Measurements from ENCODE around the gene ANKRD6. TPM values are rescaled to one million over a fixed set of nuclear protein-coding genes. Genes with fewer than 3 reads are reported as not detected.

The ANKRD6 gene
- total RNA-seq, 2 experiments from 2014 or later = 2.4 to 7.0 TPM

DNA sequence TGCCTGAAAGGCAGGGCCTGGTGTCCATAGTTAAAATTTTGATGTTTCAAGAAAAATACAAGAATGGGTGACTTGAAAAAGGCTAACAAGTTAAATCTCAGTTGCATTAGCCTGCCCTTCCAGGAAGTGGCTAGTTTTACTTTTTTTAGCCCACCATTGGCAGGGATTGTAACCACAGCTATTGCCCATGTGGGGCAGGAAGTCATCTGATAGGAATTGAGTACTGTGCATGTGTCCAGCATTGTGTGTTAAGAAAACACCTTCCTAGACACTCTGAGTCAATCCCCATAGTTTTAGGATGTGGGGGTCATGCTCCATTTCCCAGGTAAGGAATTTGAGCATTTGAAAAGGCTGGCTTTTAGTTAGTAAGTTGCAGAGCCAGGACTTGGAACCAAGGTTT is 178.7 kb downstream of the ANKRD6 start:
- Histone ChIP-seq H3K27ac (ENCODE audit: low read depth, low read length, poor library complexity, severe bottlenecking) (no peak overlapping the region), H2AFZ (ENCODE audit: low read length) (no peak overlapping the region), H3K79me2 (ENCODE audit: insufficient read depth, low read depth, low read length) (no peaks in the 10 kb centered on the region), H3K4me2 (ENCODE audit: low read length) (0 out of 2 replicates have a peak overlapping the region, but pooled peaks have one; percentile 18), H3K36me3 (ENCODE audit: insufficient read depth, low read length) (no peaks in the 10 kb centered on the region), H3K4me3 (ENCODE audit: low read depth, low read length, poor library complexity, severe bottlenecking) (no peak overlapping the region), H3K4me1 (ENCODE audit: insufficient read depth, low read length, poor library complexity, severe bottlenecking) (peaks cover 26% of the 10 kb centered on the region), H3K9me2 (ENCODE audit: insufficient read depth, low read length) (no peaks in the 10 kb centered on the region), H4K20me1 (ENCODE audit: insufficient read depth, low read length) (no peaks in the 10 kb centered on the region), H3K9me3 (ENCODE audit: low read length) (no peaks in the 10 kb centered on the region)
- CTCF ChIA-PET (ENCODE audit: unreplicated experiment) = no interaction called here
- intact Hi-C loops (cut with micrococcal nuclease; ENCODE audit: unreplicated experiment) = loop anchor here (10.0 kb wide), 1 partner anchor 637 kb away; no protein-coding TSS in a partner anchor
- peak; percentile 28 for DNase-seq (ENCODE audit: low spot score)
- POLR2A ChIA-PET = interaction anchor here (0.8 kb wide), 1 partner anchor 8 kb away, joined by 3 read pairs; no protein-coding TSS in a partner anchor
- no TSS peak for BruUV-seq (replicated peaks)
- TF ChIP-seq EZH2phosphoT487 (IDR thresholded peaks at IDR 0.05; ENCODE audit: borderline replicate concordance, low read depth, low read length) = no peak
- TF ChIP-seq, protein P1, sequence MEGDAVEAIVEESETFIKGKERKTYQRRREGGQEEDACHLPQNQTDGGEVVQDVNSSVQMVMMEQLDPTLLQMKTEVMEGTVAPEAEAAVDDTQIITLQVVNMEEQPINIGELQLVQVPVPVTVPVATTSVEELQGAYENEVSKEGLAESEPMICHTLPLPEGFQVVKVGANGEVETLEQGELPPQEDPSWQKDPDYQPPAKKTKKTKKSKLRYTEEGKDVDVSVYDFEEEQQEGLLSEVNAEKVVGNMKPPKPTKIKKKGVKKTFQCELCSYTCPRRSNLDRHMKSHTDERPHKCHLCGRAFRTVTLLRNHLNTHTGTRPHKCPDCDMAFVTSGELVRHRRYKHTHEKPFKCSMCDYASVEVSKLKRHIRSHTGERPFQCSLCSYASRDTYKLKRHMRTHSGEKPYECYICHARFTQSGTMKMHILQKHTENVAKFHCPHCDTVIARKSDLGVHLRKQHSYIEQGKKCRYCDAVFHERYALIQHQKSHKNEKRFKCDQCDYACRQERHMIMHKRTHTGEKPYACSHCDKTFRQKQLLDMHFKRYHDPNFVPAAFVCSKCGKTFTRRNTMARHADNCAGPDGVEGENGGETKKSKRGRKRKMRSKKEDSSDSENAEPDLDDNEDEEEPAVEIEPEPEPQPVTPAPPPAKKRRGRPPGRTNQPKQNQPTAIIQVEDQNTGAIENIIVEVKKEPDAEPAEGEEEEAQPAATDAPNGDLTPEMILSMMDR (conservative IDR thresholded peaks at IDR 0.05; ENCODE audit: low read length) = no peak

DNA sequence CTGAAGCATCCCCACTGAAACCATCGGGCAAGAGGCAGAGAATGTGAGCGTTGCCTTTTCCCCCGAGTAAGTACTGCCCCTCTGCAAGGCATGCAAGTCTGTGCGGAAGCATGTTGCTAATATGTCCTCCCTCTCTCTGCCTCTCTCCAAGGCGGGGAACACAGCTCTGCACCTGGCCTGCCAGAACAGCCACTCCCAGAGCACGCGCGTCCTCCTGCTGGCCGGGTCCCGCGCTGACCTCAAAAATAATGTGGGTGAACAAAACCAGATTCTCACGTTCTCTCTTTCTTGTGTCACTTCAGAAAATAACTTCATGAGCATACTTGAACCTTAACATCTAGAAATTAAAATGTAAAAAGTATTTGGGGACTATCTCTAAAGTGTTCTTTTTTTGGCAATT is 179.2 kb downstream of the ANKRD6 start:
- Histone ChIP-seq H3K27ac (ENCODE audit: low read depth, low read length, poor library complexity, severe bottlenecking) (no peak overlapping the region), H3K4me2 (ENCODE audit: low read length) (no peak overlapping the region), H2AFZ (ENCODE audit: low read length) (no peak overlapping the region), H3K36me3 (ENCODE audit: insufficient read depth, low read length) (no peaks in the 10 kb centered on the region), H3K9me2 (ENCODE audit: insufficient read depth, low read length) (no peaks in the 10 kb centered on the region), H3K79me2 (ENCODE audit: insufficient read depth, low read depth, low read length) (no peaks in the 10 kb centered on the region), H3K4me1 (ENCODE audit: insufficient read depth, low read length, poor library complexity, severe bottlenecking) (peaks cover 26% of the 10 kb centered on the region), H3K9me3 (ENCODE audit: low read length) (no peaks in the 10 kb centered on the region), H4K20me1 (ENCODE audit: insufficient read depth, low read length) (no peaks in the 10 kb centered on the region), H3K4me3 (ENCODE audit: low read depth, low read length, poor library complexity, severe bottlenecking) (no peak overlapping the region)
- intact Hi-C loops (cut with micrococcal nuclease; ENCODE audit: unreplicated experiment) = loop anchor here (10.0 kb wide), 1 partner anchor 637 kb away; no protein-coding TSS in a partner anchor
- CTCF ChIA-PET (ENCODE audit: unreplicated experiment) = no interaction called here
- TF ChIP-seq EZH2phosphoT487 (IDR thresholded peaks at IDR 0.05; ENCODE audit: borderline replicate concordance, low read depth, low read length) = no peak
- TF ChIP-seq, protein P1 (conservative IDR thresholded peaks at IDR 0.05; ENCODE audit: low read length) = 0 out of 2 replicates have a peak, but pooled peaks have one; percentile 20
- BruUV-seq (replicated peaks) = no TSS peak
- POLR2A ChIA-PET = interaction anchor here (1.2 to 1.8 kb wide), 2 partner anchors 8 to 240 kb away, joined by 4 to 5 read pairs; no protein-coding TSS in a partner anchor
- no peak for DNase-seq (ENCODE audit: low spot score)

DNA sequence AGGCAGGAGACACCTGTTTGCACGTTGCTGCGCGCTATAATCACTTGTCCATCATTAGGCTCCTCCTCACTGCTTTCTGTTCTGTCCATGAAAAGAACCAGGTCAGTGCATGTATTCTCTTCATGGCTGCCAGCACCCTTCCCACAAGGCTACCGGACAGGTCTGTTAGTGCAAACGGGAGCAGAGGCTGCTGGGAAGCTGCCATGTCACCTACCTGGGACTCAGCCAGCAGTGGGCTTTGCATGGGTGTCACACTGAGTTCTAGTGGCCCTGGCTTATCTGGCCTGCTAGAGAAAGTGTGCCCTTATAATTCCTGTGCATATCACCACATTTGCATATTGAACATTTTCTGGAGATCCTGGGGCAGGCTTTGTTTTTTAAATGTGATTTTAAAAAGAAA is 180.8 kb downstream of the ANKRD6 start:
- ChIA-PET CTCF (ENCODE audit: unreplicated experiment) (no interaction called here), POLR2A (interaction anchor here (0.7 to 1.8 kb wide), 7 partner anchors 9 to 309 kb away, joined by 3 to 8 read pairs (median 4); no protein-coding TSS in a partner anchor)
- H3K27ac ChIP-seq (ENCODE audit: low read depth, low read length, poor library complexity, severe bottlenecking) = no peak overlapping the region
- H3K36me3 ChIP-seq (ENCODE audit: insufficient read depth, low read length) = no peaks in the 10 kb centered on the region
- TF ChIP-seq EZH2phosphoT487 (IDR thresholded peaks at IDR 0.05; ENCODE audit: borderline replicate concordance, low read depth, low read length) = no peak
- TF ChIP-seq, protein P1 (conservative IDR thresholded peaks at IDR 0.05; ENCODE audit: low read length) = no peak
- H4K20me1 ChIP-seq (ENCODE audit: insufficient read depth, low read length) = no peaks in the 10 kb centered on the region
- no peak for DNase-seq (ENCODE audit: low spot score)
- intact Hi-C loops (cut with micrococcal nuclease; ENCODE audit: unreplicated experiment) = loop anchor here (10.0 kb wide), 1 partner anchor 639 kb away; no protein-coding TSS in a partner anchor
- H3K9me3 ChIP-seq (ENCODE audit: low read length) = no peaks in the 10 kb centered on the region
- H2AFZ ChIP-seq (ENCODE audit: low read length) = 0 out of 2 replicates have a peak overlapping the region, but pooled peaks have one; percentile 32
- no peak overlapping the region for H3K4me3 ChIP-seq (ENCODE audit: low read depth, low read length, poor library complexity, severe bottlenecking)
- peaks cover 26% of the 10 kb centered on the region for H3K4me1 ChIP-seq (ENCODE audit: insufficient read depth, low read length, poor library complexity, severe bottlenecking)
- H3K4me2 ChIP-seq (ENCODE audit: low read length) = no peak overlapping the region
- no peaks in the 10 kb centered on the region for H3K9me2 ChIP-seq (ENCODE audit: insufficient read depth, low read length)
- no TSS peak for BruUV-seq (replicated peaks)
- H3K79me2 ChIP-seq (ENCODE audit: insufficient read depth, low read depth, low read length) = no peaks in the 10 kb centered on the region
